Thoracic aorta (tissue), 2 donors: ENCODE results near the gene TMEM247. TPM values are rescaled to one million over a fixed set of nuclear protein-coding genes. Genes with fewer than 3 reads are reported as not detected.
A peak's percentile ranks its signal among the peaks of the same experiment; 100 is the strongest.
"Not testable (repeated sequence)": the region's sequence is repeated elsewhere in the genome, so short reads cannot be mapped to it uniquely, and the experiment has no call there.

Experiments used
- ATAC-seq: fragments of 150-250 bp; one replicate; pipeline ENCODE4 v1.8.0; 2017; ENCODE audit warnings: low read depth; ENCODE audit not compliant: insufficient number of reproducible peaks, low FRiP score
- DNase-seq: peaks from one replicate; pipeline ENCODE4 v3.0.0-alpha.2; 2020; ENCODE audit warnings: low spot score
- H3K27ac ChIP-seq, 2 donors: fragments of 200-600 bp; sonication (generic); 1 replicate in 1 of 2; 2 replicates in 1 of 2; pipeline ENCODE4 v1.5.1; 2016; ENCODE audit warnings: mild to moderate bottlenecking in 2 of 2, moderate library complexity in 2 of 2
- H3K27me3 ChIP-seq: fragments of 200-600 bp; sonication (generic); replicated peaks from 2 replicates; pipeline ENCODE4 v1.6.0; 2016; ENCODE audit warnings: mild to moderate bottlenecking; ENCODE audit not compliant: insufficient read depth
- H3K36me3 ChIP-seq: fragments of 200-600 bp; sonication (generic); one replicate; pipeline ENCODE4 v1.5.1; 2016
- H3K4me1 ChIP-seq, 2 donors: fragments of 200-600 bp; sonication (generic); 1 replicate in 1 of 2; 2 replicates in 1 of 2; pipeline versions ENCODE4 v1.5.1 to v1.6.0; 2016; ENCODE audit warnings: low read depth in 2 of 2, mild to moderate bottlenecking in 1 of 2; ENCODE audit not compliant: control insufficient read depth in 1 of 2
- H3K4me3 ChIP-seq: fragments of 200-600 bp; sonication (generic); 2 replicates; pipeline ENCODE4 v1.5.1; 2016; ENCODE audit warnings: mild to moderate bottlenecking
- H3K9me3 ChIP-seq: fragments of 200-600 bp; sonication (generic); 2 replicates; pipeline ENCODE4 v1.5.1; 2016
- total RNA-seq, 2 donors: library from RNA; depleted of rRNA; stranded (reverse); fragments of >200 nt; gene quantifications; one replicate each; pipeline versions ENCODE4 v1.1.0 to v1.2.3, GENCODE V29; 2016
- TF ChIP-seq, protein P1 (sequence below): fragments of 200-600 bp; sonication (generic); IDR thresholded peaks from one replicate; pipeline ENCODE4 v1.5.1; 2019; ENCODE audit warnings: antibody characterized with exemption

TMEM247 gene
- total RNA-seq, 2 donors from 2014 or later = not detected

DNA sequence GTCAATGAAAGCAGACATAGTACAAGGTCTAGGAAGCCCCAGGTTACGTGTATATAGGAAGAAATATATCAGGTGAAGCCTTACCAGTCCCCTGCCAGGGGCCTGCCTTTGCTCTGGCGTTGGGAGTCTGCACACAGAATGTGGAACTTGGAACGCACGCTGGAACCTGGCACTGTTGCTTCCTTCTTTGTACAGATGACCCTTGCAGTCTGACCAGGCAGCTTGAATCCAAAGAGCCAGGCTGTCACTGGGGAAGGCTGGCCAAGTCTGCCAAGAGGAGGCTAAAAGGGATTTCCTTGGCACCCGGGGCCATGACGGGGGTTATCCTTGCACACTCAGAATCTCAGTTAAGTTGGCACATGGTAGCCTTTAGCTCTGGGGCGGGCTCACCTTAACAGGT is 39.5 kb downstream of the TMEM247 start:
- H3K4me1 ChIP-seq = peaks cover 0 to 11% of the 10 kb centered on the region in 2 donors
- H3K27ac ChIP-seq = no peak overlapping the region
- ATAC-seq = no peak
- H3K27me3 ChIP-seq = no peaks in the 10 kb centered on the region
- TF ChIP-seq, protein P1, sequence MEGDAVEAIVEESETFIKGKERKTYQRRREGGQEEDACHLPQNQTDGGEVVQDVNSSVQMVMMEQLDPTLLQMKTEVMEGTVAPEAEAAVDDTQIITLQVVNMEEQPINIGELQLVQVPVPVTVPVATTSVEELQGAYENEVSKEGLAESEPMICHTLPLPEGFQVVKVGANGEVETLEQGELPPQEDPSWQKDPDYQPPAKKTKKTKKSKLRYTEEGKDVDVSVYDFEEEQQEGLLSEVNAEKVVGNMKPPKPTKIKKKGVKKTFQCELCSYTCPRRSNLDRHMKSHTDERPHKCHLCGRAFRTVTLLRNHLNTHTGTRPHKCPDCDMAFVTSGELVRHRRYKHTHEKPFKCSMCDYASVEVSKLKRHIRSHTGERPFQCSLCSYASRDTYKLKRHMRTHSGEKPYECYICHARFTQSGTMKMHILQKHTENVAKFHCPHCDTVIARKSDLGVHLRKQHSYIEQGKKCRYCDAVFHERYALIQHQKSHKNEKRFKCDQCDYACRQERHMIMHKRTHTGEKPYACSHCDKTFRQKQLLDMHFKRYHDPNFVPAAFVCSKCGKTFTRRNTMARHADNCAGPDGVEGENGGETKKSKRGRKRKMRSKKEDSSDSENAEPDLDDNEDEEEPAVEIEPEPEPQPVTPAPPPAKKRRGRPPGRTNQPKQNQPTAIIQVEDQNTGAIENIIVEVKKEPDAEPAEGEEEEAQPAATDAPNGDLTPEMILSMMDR = no peak
- H3K36me3 ChIP-seq = no peaks in the 10 kb centered on the region
- H3K9me3 ChIP-seq = peaks cover 15% of the 10 kb centered on the region
- H3K4me3 ChIP-seq = no peak overlapping the region
- DNase-seq = no peak

DNA sequence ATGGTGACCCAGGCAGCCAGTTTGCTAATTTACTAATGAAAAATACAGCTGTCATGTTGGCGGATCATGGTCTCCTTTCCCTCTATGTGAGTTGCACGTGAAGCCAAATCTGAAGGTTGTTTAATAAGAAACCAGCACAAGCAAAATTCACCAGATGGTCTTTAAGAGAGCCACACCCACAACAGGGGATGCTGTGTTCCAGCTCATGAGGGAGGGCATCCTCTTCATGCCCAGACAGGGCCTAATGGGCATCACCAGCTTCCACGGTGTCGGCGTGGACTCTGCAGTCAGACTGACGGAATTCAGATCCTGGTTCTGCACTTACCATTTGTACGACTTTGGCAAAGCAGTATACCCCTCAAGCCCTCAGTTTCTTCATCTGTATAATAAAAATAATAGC is 39.9 kb downstream of the TMEM247 start:
- Histone ChIP-seq H3K9me3 (peaks cover 15% of the 10 kb centered on the region), H3K4me3 (no peak overlapping the region), H3K36me3 (no peaks in the 10 kb centered on the region), H3K4me1 (peaks cover 0 to 11% of the 10 kb centered on the region in 2 donors), H3K27me3 (no peaks in the 10 kb centered on the region), H3K27ac (no peak overlapping the region)
- TF ChIP-seq, protein P1 = no peak
- ATAC-seq (no peak), DNase-seq (no peak)

DNA sequence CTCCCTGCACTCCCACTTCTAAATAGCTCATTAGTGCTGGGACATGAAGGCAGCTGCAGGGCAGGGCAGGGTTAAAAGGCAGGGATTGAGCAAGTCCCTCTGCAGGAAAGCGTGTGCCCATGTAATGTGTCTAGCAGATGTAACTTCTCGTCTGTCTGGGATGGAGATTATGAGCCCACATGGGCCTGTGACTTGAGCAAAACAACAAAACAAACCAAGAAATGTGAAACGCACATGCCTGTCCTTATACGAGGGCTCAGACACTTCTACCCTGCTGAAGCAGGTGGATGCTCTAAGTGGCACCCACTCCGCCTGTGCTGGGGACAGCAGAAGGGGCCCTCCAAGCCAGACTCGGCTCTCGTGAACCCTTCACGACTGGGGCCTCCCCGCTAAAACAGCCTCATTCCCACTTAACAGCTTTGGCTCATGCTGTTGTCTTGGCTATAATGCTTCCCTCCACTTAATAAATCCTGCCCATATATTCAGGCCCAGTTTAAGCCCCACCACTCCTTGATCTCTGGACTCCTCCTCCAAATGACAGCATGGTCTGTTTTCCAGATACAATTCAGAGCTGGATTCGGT is 40.9 kb downstream of the TMEM247 start:
- DNase-seq (no peak), ATAC-seq (no peak)
- Histone ChIP-seq H3K36me3 (no peaks in the 10 kb centered on the region), H3K27me3 (no peaks in the 10 kb centered on the region), H3K4me1 (peaks cover 0 to 11% of the 10 kb centered on the region in 2 donors), H3K9me3 (peaks cover 8% of the 10 kb centered on the region), H3K4me3 (no peak overlapping the region), H3K27ac (no peak overlapping the region)
- TF ChIP-seq, protein P1 = no peak

DNA sequence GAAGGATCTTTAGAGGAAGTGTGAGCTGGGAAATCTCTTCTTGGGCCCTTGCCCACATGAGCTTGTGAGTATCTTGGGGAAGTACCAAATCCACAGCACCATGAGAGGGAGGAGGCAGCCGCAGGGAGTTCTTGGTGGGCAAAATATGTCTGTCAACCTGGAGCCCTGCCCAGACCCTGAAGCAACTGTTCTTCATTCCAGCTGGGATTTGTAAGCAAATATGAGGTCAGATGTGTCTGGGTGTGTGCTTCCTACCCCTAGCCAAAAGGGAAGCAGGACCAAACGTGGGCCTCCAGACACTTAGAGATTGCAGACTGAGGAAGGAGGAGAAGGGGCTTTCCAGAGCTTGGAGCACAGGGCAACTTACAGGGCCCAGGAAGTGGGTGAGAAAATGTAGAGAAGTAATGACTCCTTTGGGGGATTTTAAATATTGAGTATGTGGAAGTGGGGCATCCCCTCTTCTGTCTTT is 41.9 kb downstream of the TMEM247 start:
- TF ChIP-seq, protein P1 = no peak
- Histone ChIP-seq H3K4me3 (no peak overlapping the region), H3K27ac (no peak overlapping the region), H3K27me3 (no peaks in the 10 kb centered on the region), H3K9me3 (peaks cover 2% of the 10 kb centered on the region), H3K4me1 (peaks cover 0 to 11% of the 10 kb centered on the region in 2 donors), H3K36me3 (no peaks in the 10 kb centered on the region)
- DNase-seq = no peak
- peak; percentile 47 for ATAC-seq

DNA sequence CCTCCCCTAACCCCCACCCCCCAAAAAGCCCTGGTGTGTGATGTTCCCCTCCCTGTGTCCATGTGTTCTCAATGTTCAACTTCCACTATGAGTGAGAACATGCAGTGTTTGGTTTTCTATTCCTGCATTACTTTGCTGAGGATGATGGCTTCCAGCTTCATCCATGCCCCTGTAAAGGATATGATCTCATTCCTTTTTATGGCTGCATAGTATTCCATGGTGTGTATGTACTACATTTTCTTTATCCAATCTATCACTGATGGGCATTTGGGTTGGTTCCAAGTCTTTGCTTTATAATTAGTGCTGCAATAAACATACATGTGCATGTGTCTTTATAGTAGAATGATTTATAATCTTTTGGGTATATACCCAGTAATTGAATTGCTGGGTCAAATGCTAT is 43.0 kb downstream of the TMEM247 start:
- not testable (repeated sequence) for H3K27ac ChIP-seq, H3K36me3 ChIP-seq, ATAC-seq, H3K27me3 ChIP-seq, DNase-seq, H3K9me3 ChIP-seq, H3K4me3 ChIP-seq
- H3K4me1 ChIP-seq = peaks cover 0 to 11% of the 10 kb centered on the region in 2 donors
